Measurements from ENCODE around the gene ANKRD10. TPM values are rescaled to one million over a fixed set of nuclear protein-coding genes. Genes with fewer than 3 reads are reported as not detected.

ANKRD10 gene
- total and polyA plus RNA-seq, 5 donors: 41.1 to 90.9 (median 61.1) TPM

GRCh38 chr13:110929104-110929777, 14.4 kb upstream of the ANKRD10 start:
- intact Hi-C loops (cut with DNase I): loop anchor here in 2 of 4 donors (10.0 kb wide), 1 partner anchor 106 kb away; no protein-coding TSS in a partner anchor

GRCh38 chr13:110925023-110925612, 10.2 kb upstream of the ANKRD10 start:
- no peak overlapping the region for H3K27ac ChIP-seq (ENCODE audit: low read length)
- ATAC-seq (no peak), DNase-seq (no peak)
- peaks cover under 1% of the 10 kb centered on the region for H3K4me1 ChIP-seq (ENCODE audit: control insufficient read depth, insufficient read depth, low read length)
- intact Hi-C loops (cut with DNase I): loop anchor here in 2 of 4 donors (10.0 kb wide), 1 partner anchor 110 kb away; no protein-coding TSS in a partner anchor
- H3K27me3 ChIP-seq (ENCODE audit: control insufficient read depth, insufficient read depth): no peaks in the 10 kb centered on the region
- 70% methylated on average over 8 of the region's 8 CpGs for WGBS
- no peaks in the 10 kb centered on the region for H3K9me3 ChIP-seq (ENCODE audit: control insufficient read depth, low read length)
- no peak overlapping the region for H3K4me3 ChIP-seq (ENCODE audit: low read length)

More at GRCh38 chr13:110929104-110929777, 14.4 kb upstream of the ANKRD10 start:
- peaks cover 3% of the 10 kb centered on the region for H3K9me3 ChIP-seq (ENCODE audit: control insufficient read depth, low read length)
- ATAC-seq (no peak), DNase-seq (no peak)
- no peaks in the 10 kb centered on the region for H3K27me3 ChIP-seq (ENCODE audit: control insufficient read depth, insufficient read depth)
- no peaks in the 10 kb centered on the region for H3K4me1 ChIP-seq (ENCODE audit: control insufficient read depth, insufficient read depth, low read length)
- 78% methylated on average over 3 of the region's 3 CpGs for WGBS
- no peak overlapping the region for H3K27ac ChIP-seq (ENCODE audit: low read length)
- no peak overlapping the region for H3K4me3 ChIP-seq (ENCODE audit: low read length)

GRCh38 chr13:110924639-110924934, 9.7 kb upstream of the ANKRD10 start:
- ATAC-seq: peak in 1 of 2 donors; percentile 30
- Histone ChIP-seq H3K27ac (ENCODE audit: low read length) (no peak overlapping the region), H3K4me3 (ENCODE audit: low read length) (no peak overlapping the region), H3K4me1 (ENCODE audit: control insufficient read depth, insufficient read depth, low read length) (peaks cover 3% of the 10 kb centered on the region), H3K9me3 (ENCODE audit: control insufficient read depth, low read length) (no peaks in the 10 kb centered on the region), H3K27me3 (ENCODE audit: control insufficient read depth, insufficient read depth) (no peaks in the 10 kb centered on the region)
- WGBS: 65% methylated on average over 4 of the region's 4 CpGs
- DNase-seq: no peak
- intact Hi-C loops (cut with DNase I): loop anchor here in 2 of 4 donors (10.0 kb wide), 1 partner anchor 110 kb away; no protein-coding TSS in a partner anchor

DNA sequence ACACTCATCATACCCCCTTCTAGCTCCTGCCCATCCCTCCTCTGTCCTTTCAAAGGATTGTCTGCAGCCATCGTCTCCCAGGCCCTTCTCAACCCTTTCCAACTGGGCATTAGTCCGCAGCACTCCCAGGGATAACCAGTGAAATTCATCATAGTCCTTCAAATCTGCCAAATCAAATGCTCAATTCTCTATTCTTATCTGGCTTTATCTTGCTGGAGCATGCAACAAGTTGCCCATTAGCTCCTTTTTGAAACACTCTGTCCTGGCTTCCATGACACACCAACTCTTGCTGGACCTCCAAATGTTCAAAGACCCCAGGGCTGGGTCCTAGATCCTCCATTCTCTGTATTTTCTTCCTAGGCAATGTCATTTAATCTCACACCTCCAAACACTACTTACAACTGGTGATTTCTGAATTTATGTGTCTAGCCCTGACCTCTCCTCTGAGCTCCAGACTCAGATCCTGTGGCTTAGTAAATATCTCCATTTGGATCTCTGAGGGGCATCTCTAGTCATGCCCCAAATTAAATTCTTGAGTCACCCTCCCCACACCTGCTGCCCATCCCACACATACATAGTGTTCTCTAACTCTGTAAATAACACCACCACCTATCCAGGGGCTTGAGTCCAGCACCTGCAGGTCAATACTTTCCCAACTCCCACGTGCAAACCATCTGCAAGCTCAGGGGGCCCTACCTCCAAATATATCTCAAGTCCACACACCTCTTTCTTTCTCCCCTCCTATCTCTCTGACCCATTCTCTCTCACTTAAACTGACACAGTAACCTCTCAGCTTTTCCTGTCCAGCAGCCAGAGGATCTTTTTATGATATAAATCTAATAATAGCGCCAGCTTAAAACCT, 9.1 kb upstream of the ANKRD10 start:
- Histone ChIP-seq H3K4me3 (ENCODE audit: low read length) (no peak overlapping the region), H3K27me3 (ENCODE audit: control insufficient read depth, insufficient read depth) (no peaks in the 10 kb centered on the region), H3K4me1 (ENCODE audit: control insufficient read depth, insufficient read depth, low read length) (peaks cover 3% of the 10 kb centered on the region), H3K27ac (ENCODE audit: low read length) (no peak overlapping the region), H3K9me3 (ENCODE audit: control insufficient read depth, low read length) (no peaks in the 10 kb centered on the region)
- WGBS: 76% methylated on average over 4 of the region's 4 CpGs
- intact Hi-C loops (cut with DNase I): loop anchor here in 2 of 4 donors (10.0 kb wide), 1 partner anchor 111 kb away; no protein-coding TSS in a partner anchor
- DNase-seq (no peak), ATAC-seq (peak in 1 of 2 donors; percentile 31)

- Histone ChIP-seq H3K4me1 (ENCODE audit: control insufficient read depth, insufficient read depth, low read length) (peaks cover 3% of the 10 kb centered on the region), H3K4me3 (ENCODE audit: low read length) (no peak overlapping the region), H3K9me3 (ENCODE audit: control insufficient read depth, low read length) (no peaks in the 10 kb centered on the region), H3K27ac (ENCODE audit: low read length) (no peak overlapping the region), H3K27me3 (ENCODE audit: control insufficient read depth, insufficient read depth) (no peaks in the 10 kb centered on the region)
- 92% methylated on average over 7 of the region's 7 CpGs for WGBS
- intact Hi-C loops (cut with DNase I): loop anchor here in 2 of 4 donors (10.0 kb wide), 1 partner anchor 112 kb away; no protein-coding TSS in a partner anchor
- ATAC-seq (no peak), DNase-seq (no peak)
These were observed 8.2 kb upstream of the ANKRD10 start for GRCh38 chr13:110923086-110923485.

DNA sequence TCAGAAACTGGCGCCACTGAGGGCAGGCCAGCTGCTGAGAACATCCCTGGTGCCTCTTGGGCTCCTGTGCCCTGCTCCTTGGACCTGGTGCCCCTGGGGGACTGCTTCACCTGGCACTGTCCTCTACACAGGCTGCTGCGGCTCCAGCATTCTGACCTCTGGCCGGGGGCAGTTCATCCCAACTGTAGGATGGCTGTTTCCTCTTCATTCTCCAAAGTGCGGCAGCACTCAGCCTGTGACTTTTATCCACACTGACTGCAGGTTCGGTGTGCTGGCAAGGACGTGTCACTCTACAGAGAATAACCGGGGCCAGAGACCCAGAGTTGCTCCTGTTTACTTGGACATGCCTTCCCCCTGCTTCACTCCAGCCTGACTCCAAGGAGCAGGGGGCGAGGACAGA, 7.6 kb upstream of the ANKRD10 start:
- ATAC-seq (no peak), DNase-seq (no peak)
- no peak overlapping the region for H3K27ac ChIP-seq (ENCODE audit: low read length)
- WGBS: 77% methylated on average over 8 of the region's 8 CpGs
- H3K4me1 ChIP-seq (ENCODE audit: control insufficient read depth, insufficient read depth, low read length): peaks cover 3% of the 10 kb centered on the region
- no peaks in the 10 kb centered on the region for H3K9me3 ChIP-seq (ENCODE audit: control insufficient read depth, low read length)
- intact Hi-C loops (cut with DNase I): loop anchor here in 2 of 4 donors (10.0 kb wide), 1 partner anchor 112 kb away; no protein-coding TSS in a partner anchor
- H3K4me3 ChIP-seq (ENCODE audit: low read length): no peak overlapping the region
- no peaks in the 10 kb centered on the region for H3K27me3 ChIP-seq (ENCODE audit: control insufficient read depth, insufficient read depth)

DNA sequence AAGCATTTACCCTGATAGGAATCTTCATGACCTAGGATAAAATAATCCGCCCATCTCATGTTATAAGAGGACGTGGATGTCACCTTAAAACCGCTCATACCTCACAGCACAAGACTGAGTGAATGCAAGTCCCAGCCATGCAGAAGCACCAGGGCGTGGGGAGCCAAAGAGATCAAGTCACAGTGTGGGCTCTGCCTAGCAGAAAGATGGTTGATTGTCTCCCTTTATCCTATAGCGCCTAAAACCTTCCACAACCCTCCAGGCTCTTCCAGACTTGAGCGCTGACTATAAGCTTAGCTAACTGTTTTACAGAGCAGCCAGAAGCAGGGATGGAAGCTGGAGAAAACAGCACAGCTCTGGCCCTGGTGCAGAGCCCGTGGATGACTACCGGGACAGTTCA, 6.8 kb upstream of the ANKRD10 start:
- DNase-seq: no peak
- intact Hi-C loops (cut with DNase I): loop anchor here in 2 of 4 donors (10.0 kb wide), 1 partner anchor 113 kb away; no protein-coding TSS in a partner anchor
- 73% methylated on average over 8 of the region's 8 CpGs for WGBS
- H3K27ac ChIP-seq (ENCODE audit: low read length): no peak overlapping the region
- H3K4me3 ChIP-seq (ENCODE audit: low read length): no peak overlapping the region
- no peaks in the 10 kb centered on the region for H3K9me3 ChIP-seq (ENCODE audit: control insufficient read depth, low read length)
- H3K27me3 ChIP-seq (ENCODE audit: control insufficient read depth, insufficient read depth): no peaks in the 10 kb centered on the region
- peaks cover 3% of the 10 kb centered on the region for H3K4me1 ChIP-seq (ENCODE audit: control insufficient read depth, insufficient read depth, low read length)
- ATAC-seq: no peak

DNA sequence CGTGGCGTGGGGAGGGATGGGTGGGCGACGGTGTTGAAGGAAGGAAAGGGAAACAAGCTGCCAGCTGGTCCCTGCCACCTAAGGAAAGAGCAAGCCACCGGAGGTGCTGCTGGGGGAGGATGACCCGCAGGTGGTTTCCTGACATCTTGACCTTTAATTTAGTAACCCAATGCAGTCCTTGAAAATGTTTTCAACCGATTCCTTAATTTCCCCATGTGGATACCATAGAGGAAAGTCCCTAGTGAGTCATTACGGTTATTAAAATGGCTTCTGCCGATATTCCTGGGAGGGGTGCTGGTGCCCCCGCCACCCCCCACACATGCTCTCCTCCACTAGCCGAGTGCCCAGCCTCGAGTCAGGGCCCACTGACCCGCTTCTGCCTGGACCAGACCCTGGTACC, 6.3 kb upstream of the ANKRD10 start:
- no peak overlapping the region for H3K4me3 ChIP-seq (ENCODE audit: low read length)
- no peak for DNase-seq
- H3K4me1 ChIP-seq (ENCODE audit: control insufficient read depth, insufficient read depth, low read length): peaks cover 3% of the 10 kb centered on the region
- no peak overlapping the region for H3K27ac ChIP-seq (ENCODE audit: low read length)
- intact Hi-C loops (cut with DNase I): loop anchor here in 2 of 4 donors (10.0 kb wide), 1 partner anchor 114 kb away; no protein-coding TSS in a partner anchor
- WGBS: 60% methylated on average over 13 of the region's 13 CpGs
- H3K27me3 ChIP-seq (ENCODE audit: control insufficient read depth, insufficient read depth): no peaks in the 10 kb centered on the region
- no peak for ATAC-seq
- H3K9me3 ChIP-seq (ENCODE audit: control insufficient read depth, low read length): no peaks in the 10 kb centered on the region

- Histone ChIP-seq H3K27ac (ENCODE audit: low read length) (peak overlapping the region; percentile 13), H3K9me3 (ENCODE audit: control insufficient read depth, low read length) (no peaks in the 10 kb centered on the region), H3K27me3 (ENCODE audit: control insufficient read depth, insufficient read depth) (no peaks in the 10 kb centered on the region), H3K4me1 (ENCODE audit: control insufficient read depth, insufficient read depth, low read length) (peaks cover 3% of the 10 kb centered on the region), H3K4me3 (ENCODE audit: low read length) (no peak overlapping the region)
- ATAC-seq (no peak), DNase-seq (peak in 2 of 3 donors; percentile 39 to 69)
- WGBS: 58% methylated on average over 5 of the region's 5 CpGs
- intact Hi-C loops (cut with DNase I): loop anchor here in 2 of 4 donors (10.0 kb wide), 1 partner anchor 115 kb away; no protein-coding TSS in a partner anchor
These were observed 5.2 kb upstream of the ANKRD10 start for GRCh38 chr13:110920038-110920437.

DNA sequence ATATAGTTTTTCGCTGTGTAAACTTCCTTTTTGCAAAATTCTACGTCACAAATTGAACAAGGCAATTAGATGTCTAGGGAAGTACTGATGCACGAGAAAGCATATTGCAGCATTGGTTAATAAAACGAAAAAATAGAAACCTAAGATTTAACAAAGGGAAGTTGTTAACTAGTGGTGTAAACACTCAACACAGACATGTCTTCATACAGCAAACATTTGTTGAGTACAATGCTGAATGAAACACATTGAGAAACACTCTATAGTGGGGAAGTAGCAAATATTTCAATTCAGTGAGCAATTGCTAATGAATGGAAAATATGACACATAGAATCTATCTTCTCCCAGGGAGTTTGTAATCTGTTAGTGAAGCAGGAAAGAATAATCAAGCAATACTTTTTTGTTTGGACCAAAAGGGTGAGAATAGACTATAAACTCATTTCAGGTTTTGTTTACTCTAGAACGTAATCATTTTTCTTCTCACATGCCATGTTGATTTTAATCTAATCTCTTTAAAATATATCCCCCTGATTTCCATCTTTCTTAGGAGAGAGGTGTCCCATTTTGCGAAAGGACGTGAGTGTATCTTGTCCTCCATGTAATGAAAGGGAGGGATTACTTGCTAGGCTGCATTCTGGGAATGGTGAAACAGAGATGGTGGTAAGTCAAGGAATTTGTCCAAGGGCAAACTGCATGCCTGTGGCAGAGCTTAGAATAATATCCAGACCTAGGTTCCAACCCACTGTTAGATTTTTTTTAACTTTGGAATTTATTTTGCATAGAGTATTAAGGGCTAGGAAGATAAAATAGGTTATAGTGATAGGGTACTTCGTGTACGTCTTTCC, 1.7 kb upstream of the ANKRD10 start:
- Histone ChIP-seq H3K27me3 (ENCODE audit: control insufficient read depth, insufficient read depth) (no peaks in the 10 kb centered on the region), H3K9me3 (ENCODE audit: control insufficient read depth, low read length) (no peaks in the 10 kb centered on the region), H3K4me1 (ENCODE audit: control insufficient read depth, insufficient read depth, low read length) (peaks cover 6% of the 10 kb centered on the region), H3K4me3 (ENCODE audit: low read length) (no peak overlapping the region), H3K27ac (ENCODE audit: low read length) (peak overlapping the region; percentile 42)
- DNase-seq (no peak), ATAC-seq (no peak)
- 67% methylated on average over 9 of the region's 9 CpGs for WGBS
- intact Hi-C loops (cut with DNase I): loop anchor here in 1 of 4 donors (10.0 kb wide), 2 partner anchors 238 to 298 kb away; no protein-coding TSS in a partner anchor

Data from right cardiac atrium (tissue), 5 donors.